GM12878 (cell line): Measurements from ENCODE around the gene VPREB1. TPM values are rescaled to one million over a fixed set of nuclear protein-coding genes. Genes with fewer than 3 reads are reported as not detected.

Source experiments
- EED ChIP-seq: sonication (generic); IDR thresholded peaks from 2 replicates; pipeline ENCODE4 v1.6.1; 2016; ENCODE audit warnings: antibody characterized with exemption, low read depth
- MYC ChIP-seq: IDR thresholded peaks from 2 replicates; pipeline ENCODE4 v1.6.1; 2011; ENCODE audit warnings: mild to moderate bottlenecking, low read length, moderate library complexity, inconsistent platforms; ENCODE audit not compliant: insufficient read depth, insufficient replicate concordance, insufficient read length, severe bottlenecking
- PAX5 ChIP-seq: IDR thresholded peaks from 2 replicates; pipeline ENCODE4 v1.6.1; 2011; ENCODE audit warnings: low read depth, low read length, borderline replicate concordance
- POLR2A ChIP-seq: IDR thresholded peaks from 2 replicates; pipeline ENCODE4 v1.6.1; 2011; ENCODE audit warnings: low read depth, mild to moderate bottlenecking, low read length
- RUNX3 ChIP-seq: IDR thresholded peaks from 2 replicates; pipeline ENCODE4 v1.6.1; 2012; ENCODE audit warnings: low read length, inconsistent platforms
- ZBTB4 ChIP-seq: fragments of 450-650 bp; formaldehyde crosslinking; IDR thresholded peaks from 2 replicates; pipeline ENCODE4 v1.4.0; 2022; ENCODE audit warnings: mild to moderate bottlenecking, moderate library complexity
- ZBTB40 ChIP-seq: fragments of 450-650 bp; IDR thresholded peaks from 2 replicates; pipeline ENCODE4 v1.6.1; 2016; ENCODE audit warnings: mild to moderate bottlenecking, moderate library complexity, borderline replicate concordance
- polyA plus RNA-seq, 11 experiments: library from polyadenylated mRNA; depleted of rRNA in 4 of 11; unstranded in 6 of 11; stranded (reverse) in 5 of 11; fragments of >200 nt; fragmentation: Nextera tagmentation in 4 of 11; fragmentation: Illumina TruSeq in 1 of 11; extraction: Ambion mirVana in 4 of 11; extraction: Trizol in 1 of 11; gene quantifications; 1 replicate in 1 of 11; 2 replicates in 10 of 11; pipeline versions ENCODE4 v1.2.1 to v1.2.3, GENCODE V29; 2011 to 2016; ENCODE audit warnings: inconsistent platforms in 2 of 11, missing spikeins in 2 of 11, low read depth in 1 of 11
- total RNA-seq, 4 experiments: library from RNA; depleted of rRNA in 3 of 4; stranded (reverse); fragments of >200 nt in 3 of 4; fragmentation: Illumina TruSeq in 1 of 4; extraction: Trizol in 1 of 4; gene quantifications; 2 replicates each; pipeline versions ENCODE4 v1.2.1 to v1.2.3, GENCODE V29; 2013 to 2021
- TF ChIP-seq, protein P1 (sequence below), 3 experiments: IDR thresholded peaks in 2 of 3; conservative IDR thresholded peaks in 1 of 3; 2 replicates each; pipeline ENCODE4 v1.5.1; 2011; ENCODE audit warnings: low read depth in 3 of 3, low read length in 3 of 3, mild to moderate bottlenecking in 3 of 3, control low read depth in 2 of 3, moderate library complexity in 2 of 3, inconsistent platforms in 1 of 3, mixed read lengths in 1 of 3; ENCODE audit not compliant: control insufficient read depth in 2 of 3, insufficient read depth in 1 of 3; ENCODE audit errors: extremely low read depth in 1 of 3

VPREB1 gene
- total and polyA plus RNA-seq, 10 of the 15 experiments (the other 5 are each of a cell fraction or from before 2014, with no cell fraction given): not detected

DNA sequence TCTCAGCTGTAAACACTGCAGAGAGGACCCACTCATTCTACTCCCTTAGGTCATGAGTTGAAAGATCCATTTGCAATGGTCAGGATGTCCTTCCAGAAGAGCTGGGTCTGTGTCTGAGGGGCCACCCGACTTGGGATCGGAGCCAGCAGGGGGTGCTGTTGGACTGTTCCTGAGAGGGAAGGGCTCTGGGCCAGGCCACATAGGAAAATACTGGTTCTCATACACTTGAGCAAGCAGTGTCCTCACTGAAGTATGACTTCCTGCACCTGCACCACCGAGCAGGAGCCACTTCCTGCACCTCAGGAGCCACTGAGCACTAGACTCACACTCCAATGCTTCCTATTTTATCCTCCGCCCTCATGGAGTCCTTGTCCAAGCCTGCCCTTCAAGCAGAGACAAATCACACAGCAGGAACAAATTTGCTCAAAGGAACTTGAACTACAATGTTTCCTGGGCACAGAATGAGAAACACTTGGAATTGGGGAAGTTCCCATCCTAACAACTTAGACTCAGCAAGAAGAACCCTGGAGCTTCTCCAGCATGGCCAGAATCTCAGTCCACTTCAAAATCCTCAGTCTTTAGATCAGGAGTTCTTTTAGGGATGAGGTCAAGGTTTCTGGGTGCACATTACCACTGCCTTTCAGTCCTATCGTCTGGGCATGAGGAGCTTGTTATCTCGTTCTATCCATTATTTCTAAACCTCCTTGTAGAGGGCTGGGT, 36.6 kb upstream of the VPREB1 start (continued):
- TF ChIP-seq MYC (no peak), POLR2A (0 out of 2 replicates have a peak, but pooled peaks have one; percentile 35), ZBTB4 (CRISPR knock-in tag) (no peak), RUNX3 (peak; percentile 34), EED (peak; percentile 57; the same call in 1 of the 2 replicates), PAX5 (0 out of 2 replicates have a peak, but pooled peaks have one; percentile 22), ZBTB40 (no peak)
- TF ChIP-seq, protein P1, sequence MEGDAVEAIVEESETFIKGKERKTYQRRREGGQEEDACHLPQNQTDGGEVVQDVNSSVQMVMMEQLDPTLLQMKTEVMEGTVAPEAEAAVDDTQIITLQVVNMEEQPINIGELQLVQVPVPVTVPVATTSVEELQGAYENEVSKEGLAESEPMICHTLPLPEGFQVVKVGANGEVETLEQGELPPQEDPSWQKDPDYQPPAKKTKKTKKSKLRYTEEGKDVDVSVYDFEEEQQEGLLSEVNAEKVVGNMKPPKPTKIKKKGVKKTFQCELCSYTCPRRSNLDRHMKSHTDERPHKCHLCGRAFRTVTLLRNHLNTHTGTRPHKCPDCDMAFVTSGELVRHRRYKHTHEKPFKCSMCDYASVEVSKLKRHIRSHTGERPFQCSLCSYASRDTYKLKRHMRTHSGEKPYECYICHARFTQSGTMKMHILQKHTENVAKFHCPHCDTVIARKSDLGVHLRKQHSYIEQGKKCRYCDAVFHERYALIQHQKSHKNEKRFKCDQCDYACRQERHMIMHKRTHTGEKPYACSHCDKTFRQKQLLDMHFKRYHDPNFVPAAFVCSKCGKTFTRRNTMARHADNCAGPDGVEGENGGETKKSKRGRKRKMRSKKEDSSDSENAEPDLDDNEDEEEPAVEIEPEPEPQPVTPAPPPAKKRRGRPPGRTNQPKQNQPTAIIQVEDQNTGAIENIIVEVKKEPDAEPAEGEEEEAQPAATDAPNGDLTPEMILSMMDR (IDR thresholded peaks at IDR 0.05 in 2 of 3, conservative IDR thresholded peaks at IDR 0.05 in 1 of 3; ENCODE audit: control insufficient read depth in 2 of 3, extremely low read depth in 1 of 3, insufficient read depth in 1 of 3, low read depth in 3 of 3, low read length in 3 of 3): peak; percentile 66 to 78 (median 69); a peak in 5 of 6 replicates
